Neural progenitor cell (in vitro differentiated cells): ENCODE data around the gene SPSB1.

ENCODE experiments used
- EZH2phosphoT487 ChIP-seq: fragments of 200-600 bp; sonication (generic); IDR thresholded peaks from 2 replicates; pipeline ENCODE4 v1.6.1; 2017; ENCODE audit warnings: antibody characterized with exemption
- TF ChIP-seq, protein P1 (sequence below): fragments of 200-600 bp; sonication (generic); IDR thresholded peaks from 2 replicates; pipeline ENCODE4 v1.5.1; 2017; ENCODE audit warnings: antibody characterized with exemption, mild to moderate bottlenecking

- TF ChIP-seq EZH2phosphoT487, result no peak
- TF ChIP-seq, protein P1, sequence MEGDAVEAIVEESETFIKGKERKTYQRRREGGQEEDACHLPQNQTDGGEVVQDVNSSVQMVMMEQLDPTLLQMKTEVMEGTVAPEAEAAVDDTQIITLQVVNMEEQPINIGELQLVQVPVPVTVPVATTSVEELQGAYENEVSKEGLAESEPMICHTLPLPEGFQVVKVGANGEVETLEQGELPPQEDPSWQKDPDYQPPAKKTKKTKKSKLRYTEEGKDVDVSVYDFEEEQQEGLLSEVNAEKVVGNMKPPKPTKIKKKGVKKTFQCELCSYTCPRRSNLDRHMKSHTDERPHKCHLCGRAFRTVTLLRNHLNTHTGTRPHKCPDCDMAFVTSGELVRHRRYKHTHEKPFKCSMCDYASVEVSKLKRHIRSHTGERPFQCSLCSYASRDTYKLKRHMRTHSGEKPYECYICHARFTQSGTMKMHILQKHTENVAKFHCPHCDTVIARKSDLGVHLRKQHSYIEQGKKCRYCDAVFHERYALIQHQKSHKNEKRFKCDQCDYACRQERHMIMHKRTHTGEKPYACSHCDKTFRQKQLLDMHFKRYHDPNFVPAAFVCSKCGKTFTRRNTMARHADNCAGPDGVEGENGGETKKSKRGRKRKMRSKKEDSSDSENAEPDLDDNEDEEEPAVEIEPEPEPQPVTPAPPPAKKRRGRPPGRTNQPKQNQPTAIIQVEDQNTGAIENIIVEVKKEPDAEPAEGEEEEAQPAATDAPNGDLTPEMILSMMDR, result no peak
Observed at GRCh38 chr1:9350960-9351359, 58.3 kb downstream of the SPSB1 start.
